ENCODE results near the gene LRP6. TPM values are rescaled to one million over a fixed set of nuclear protein-coding genes. Genes with fewer than 3 reads are reported as not detected.
A peak's percentile ranks its signal among the peaks of the same experiment; 100 is the strongest.

LRP6 gene
- total RNA-seq, 4 donors from 2014 or later, result 9.5 to 21.4 (median 14.7) TPM

- H3K27ac ChIP-seq, result no peak overlapping the region
- H3K36me3 ChIP-seq, result no peaks in the 10 kb centered on the region
- no peak for DNase-seq
- in situ Hi-C loops (cut with MboI; ENCODE audit: low sequenced_read_pairs in 4 of 4), result loop anchor here in 2 of 4 donors (5.0 to 25.0 kb wide), 2 partner anchors 245 to 250 kb away; no protein-coding TSS in a partner anchor
- no peaks in the 10 kb centered on the region for H3K27me3 ChIP-seq
- no peak for TF ChIP-seq CTCF (IDR thresholded peaks at IDR 0.05 in 4 of 5, conservative IDR thresholded peaks at IDR 0.05 in 1 of 5)
- no peak for TF ChIP-seq POLR2A (IDR thresholded peaks at IDR 0.05)
- no peak overlapping the region for H3K4me3 ChIP-seq
- no peaks in the 10 kb centered on the region for H3K4me1 ChIP-seq
- intact Hi-C loops (cut with DNase I; ENCODE audit: low total_unique reads), result loop anchor here (10.0 kb wide), 1 partner anchor 618 kb away; no protein-coding TSS in a partner anchor
- H3K9me3 ChIP-seq, result no peaks in the 10 kb centered on the region
- ATAC-seq, result no peak
Observed at GRCh38 chr12:12086973-12087692, 179.7 kb downstream of the LRP6 start.

GRCh38 chr12:12086362-12086761 is 180.5 kb downstream of the LRP6 start:
- H3K36me3 ChIP-seq, result no peaks in the 10 kb centered on the region
- in situ Hi-C loops (cut with MboI; ENCODE audit: low sequenced_read_pairs in 4 of 4) (loop anchor here in 2 of 4 donors (5.0 to 25.0 kb wide), 2 partner anchors 246 to 251 kb away; no protein-coding TSS in a partner anchor), intact Hi-C loops (cut with DNase I; ENCODE audit: low total_unique reads) (loop anchor here (10.0 kb wide), 1 partner anchor 618 kb away; no protein-coding TSS in a partner anchor)
- no peak overlapping the region for H3K27ac ChIP-seq
- no peak overlapping the region for H3K4me3 ChIP-seq
- no peaks in the 10 kb centered on the region for H3K27me3 ChIP-seq
- no peak for DNase-seq
- TF ChIP-seq CTCF (IDR thresholded peaks at IDR 0.05 in 4 of 5, conservative IDR thresholded peaks at IDR 0.05 in 1 of 5), result no peak
- TF ChIP-seq POLR2A (IDR thresholded peaks at IDR 0.05), result no peak
- H3K4me1 ChIP-seq, result no peaks in the 10 kb centered on the region
- no peaks in the 10 kb centered on the region for H3K9me3 ChIP-seq
- ATAC-seq, result no peak

- Histone ChIP-seq H3K36me3 (no peaks in the 10 kb centered on the region), H3K9me3 (no peaks in the 10 kb centered on the region), H3K4me3 (no peak overlapping the region), H3K27ac (no peak overlapping the region), H3K4me1 (no peaks in the 10 kb centered on the region), H3K27me3 (no peaks in the 10 kb centered on the region)
- no peak for ATAC-seq
- intact Hi-C loops (cut with DNase I; ENCODE audit: low total_unique reads), result loop anchor here (2.0 to 10.0 kb wide), 3 partner anchors 243 to 621 kb away; no protein-coding TSS in a partner anchor
- DNase-seq, result no peak
- in situ Hi-C loops (cut with MboI; ENCODE audit: low sequenced_read_pairs in 4 of 4), result loop anchor here in 3 of 4 donors (5.0 to 25.0 kb wide), 3 partner anchors 244 to 254 kb away; no protein-coding TSS in a partner anchor
- TF ChIP-seq CTCF (IDR thresholded peaks at IDR 0.05 in 4 of 5, conservative IDR thresholded peaks at IDR 0.05 in 1 of 5) (no peak), POLR2A (IDR thresholded peaks at IDR 0.05) (no peak)
Observed at GRCh38 chr12:12083688-12084087, 183.2 kb downstream of the LRP6 start.

GRCh38 chr12:12081836-12082497 is 184.9 kb downstream of the LRP6 start:
- no peak for DNase-seq
- TF ChIP-seq POLR2A (IDR thresholded peaks at IDR 0.05) (no peak), CTCF (IDR thresholded peaks at IDR 0.05 in 4 of 5, conservative IDR thresholded peaks at IDR 0.05 in 1 of 5) (peak in 4 of 5 experiments; percentile 8 to 41 (median 22))
- Histone ChIP-seq H3K27ac (peak overlapping the region in 3 of 4 donors; percentile 6 to 52 (median 21)), H3K4me3 (no peak overlapping the region), H3K9me3 (no peaks in the 10 kb centered on the region), H3K36me3 (no peaks in the 10 kb centered on the region), H3K27me3 (no peaks in the 10 kb centered on the region), H3K4me1 (no peaks in the 10 kb centered on the region)
- peak; percentile 74 to 82 for ATAC-seq
- intact Hi-C loops (cut with DNase I; ENCODE audit: low total_unique reads) (loop anchor here (2.0 to 10.0 kb wide), 3 partner anchors 245 to 623 kb away; no protein-coding TSS in a partner anchor), in situ Hi-C loops (cut with MboI; ENCODE audit: low sequenced_read_pairs in 4 of 4) (loop anchor here in 3 of 4 donors (5.0 to 25.0 kb wide), 3 partner anchors 245 to 255 kb away; no protein-coding TSS in a partner anchor)
